HL-60 (cell line): Measurements from ENCODE around the gene WFS1.

Source experiments
- CTCF ChIP-seq: IDR thresholded peaks from one replicate; pipeline ENCODE4 v1.5.1; 2011; ENCODE audit warnings: low read length, control low read depth, inconsistent platforms; ENCODE audit not compliant: insufficient read depth
- GABPA ChIP-seq: IDR thresholded peaks from 2 replicates; pipeline ENCODE4 v1.6.1; 2012; ENCODE audit warnings: low read depth
- POLR2AphosphoS5 ChIP-seq: IDR thresholded peaks from 2 replicates; pipeline ENCODE4 v1.6.1; 2012; ENCODE audit warnings: low read depth

- TF ChIP-seq CTCF, result no peak
- TF ChIP-seq POLR2AphosphoS5, result no peak
- no peak for TF ChIP-seq GABPA
Measured at GRCh38 chr4:6233929-6234328, 35.7 kb upstream of the WFS1 start.
